Liver (tissue), 9 donors: ENCODE measurements around the gene TTC34. TPM values are rescaled to one million over a fixed set of nuclear protein-coding genes. Genes with fewer than 3 reads are reported as not detected.

Source experiments
- DNase-seq: peaks from one replicate; pipeline ENCODE4 v3.0.0-alpha.2; 2017; ENCODE audit warnings: low spot score
- H3K27ac ChIP-seq, 2 donors: one replicate each; pipeline ENCODE4 v1.7.0; 2013; ENCODE audit warnings: inconsistent platforms in 2 of 2, low read length in 2 of 2, control low read depth in 1 of 2, low read depth in 1 of 2, mild to moderate bottlenecking in 1 of 2
- H3K27me3 ChIP-seq, 4 donors: one replicate each; pipeline versions ENCODE4 v1.6.1 to v1.7.0; 2013; ENCODE audit warnings: low read length in 3 of 4, inconsistent platforms in 1 of 4, mild to moderate bottlenecking in 1 of 4, moderate library complexity in 1 of 4; ENCODE audit not compliant: control insufficient read depth in 4 of 4, insufficient read depth in 4 of 4
- H3K36me3 ChIP-seq, 4 donors: one replicate each; pipeline versions ENCODE4 v1.6.1 to v1.7.0; 2013; ENCODE audit warnings: low read length in 3 of 4, mild to moderate bottlenecking in 3 of 4, low read depth in 1 of 4, moderate library complexity in 1 of 4; ENCODE audit not compliant: control insufficient read depth in 4 of 4, insufficient read depth in 3 of 4
- H3K4me1 ChIP-seq, 4 donors: one replicate each; pipeline versions ENCODE4 v1.6.1 to v1.7.0; 2013; ENCODE audit warnings: low read length in 3 of 4, mild to moderate bottlenecking in 3 of 4, moderate library complexity in 1 of 4; ENCODE audit not compliant: control insufficient read depth in 4 of 4, insufficient read depth in 4 of 4
- H3K4me3 ChIP-seq, 3 donors: one replicate each; pipeline versions ENCODE4 v1.6.1 to v1.7.0; 2013; ENCODE audit warnings: low read length in 3 of 3, control low read depth in 1 of 3, low read depth in 1 of 3, mild to moderate bottlenecking in 1 of 3
- H3K9ac ChIP-seq, 2 donors: one replicate each; pipeline ENCODE4 v1.7.0; 2013; ENCODE audit warnings: low read length in 2 of 2, mild to moderate bottlenecking in 2 of 2, moderate library complexity in 2 of 2, control low read depth in 1 of 2, low read depth in 1 of 2
- H3K9me3 ChIP-seq, 4 donors: one replicate each; pipeline versions ENCODE4 v1.6.1 to v1.7.0; 2013; ENCODE audit warnings: low read length in 3 of 4; ENCODE audit not compliant: control insufficient read depth in 4 of 4
- ATF3 ChIP-seq: IDR thresholded peaks from 2 replicates; pipeline ENCODE4 v1.6.1; 2016; ENCODE audit warnings: antibody characterized with exemption
- EGR1 ChIP-seq, 2 donors: IDR thresholded peaks; 2 replicates each; pipeline ENCODE4 v1.6.1; 2016 to 2018; ENCODE audit warnings: antibody characterized with exemption in 2 of 2, low read depth in 2 of 2
- FOXA1 ChIP-seq: IDR thresholded peaks from 2 replicates; pipeline ENCODE4 v1.6.1; 2016; ENCODE audit warnings: antibody characterized with exemption
- FOXA2 ChIP-seq: IDR thresholded peaks from 2 replicates; pipeline ENCODE4 v1.6.1; 2016; ENCODE audit warnings: antibody characterized with exemption
- GABPA ChIP-seq, 2 donors: IDR thresholded peaks in 1 of 2; conservative IDR thresholded peaks in 1 of 2; 2 replicates each; pipeline ENCODE4 v1.6.1; 2016; ENCODE audit warnings: antibody characterized with exemption in 2 of 2, mild to moderate bottlenecking in 1 of 2, moderate library complexity in 1 of 2
- HNF4G ChIP-seq: IDR thresholded peaks from 2 replicates; pipeline ENCODE4 v1.6.1; 2016; ENCODE audit warnings: antibody characterized with exemption
- JUND ChIP-seq, 2 donors: IDR thresholded peaks; 2 replicates each; pipeline ENCODE4 v1.6.1; 2016; ENCODE audit warnings: antibody characterized with exemption in 2 of 2
- NR2F2 ChIP-seq: IDR thresholded peaks from 2 replicates; pipeline ENCODE4 v1.6.1; 2016; ENCODE audit warnings: antibody characterized with exemption
- RAD21 ChIP-seq, 2 donors: IDR thresholded peaks; 2 replicates each; pipeline ENCODE4 v1.6.1; 2016; ENCODE audit warnings: antibody characterized with exemption in 2 of 2, mild to moderate bottlenecking in 2 of 2
- REST ChIP-seq: IDR thresholded peaks from 2 replicates; pipeline ENCODE4 v1.6.1; 2016; ENCODE audit warnings: antibody characterized with exemption, mild to moderate bottlenecking
- RXRA ChIP-seq, 2 donors: IDR thresholded peaks; 2 replicates each; pipeline ENCODE4 v1.6.1; 2017 to 2018; ENCODE audit warnings: antibody characterized with exemption in 2 of 2, mild to moderate bottlenecking in 1 of 2
- SP1 ChIP-seq: IDR thresholded peaks from 2 replicates; pipeline ENCODE4 v1.6.1; 2018; ENCODE audit warnings: antibody characterized with exemption, mild to moderate bottlenecking
- TAF1 ChIP-seq: conservative IDR thresholded peaks from 2 replicates; pipeline ENCODE4 v1.6.1; 2016; ENCODE audit warnings: antibody characterized with exemption, mild to moderate bottlenecking
- YY1 ChIP-seq: IDR thresholded peaks from 2 replicates; pipeline ENCODE4 v1.6.1; 2016; ENCODE audit warnings: antibody characterized with exemption, mild to moderate bottlenecking
- ZBTB33 ChIP-seq: IDR thresholded peaks from 2 replicates; pipeline ENCODE4 v1.6.1; 2016; ENCODE audit warnings: antibody characterized with exemption
- WGBS: extraction: QIAGEN DNeasy Blood & Tissue Kit; methylation state at CpG from one replicate; pipeline ENCODE4 v1.1.7; 2013; 5-methylcytosine and 5-hydroxymethylcytosine counted together
- polyA plus RNA-seq, 2 donors: library from polyadenylated mRNA; stranded (reverse) in 1 of 2; unstranded in 1 of 2; fragments of 200-250 nt in 1 of 2; fragments of >200 nt in 1 of 2; fragmentation: Nextera tagmentation in 1 of 2; extraction: Ambion mirVana in 1 of 2; gene quantifications; one replicate each; pipeline versions ENCODE4 v1.2.1 to v1.2.3, GENCODE V29; 2013 to 2015
- total RNA-seq, 2 donors: library from RNA; depleted of rRNA; stranded (reverse); fragments of >200 nt; gene quantifications; one replicate each; pipeline ENCODE4 v1.2.3, GENCODE V29; 2014
- TF ChIP-seq, protein P1 (sequence below): fragments of 150-350 bp; IDR thresholded peaks from 2 replicates; pipeline ENCODE4 v1.5.1; 2017; ENCODE audit warnings: improper control_type of control experiment, low read depth, low read length; ENCODE audit not compliant: missing input control
- donor health status: healthy.
- donor health status: healthy.
- donor health status: healthy.
- donor health status: healthy.
- donor health status: healthy.

TTC34 gene
- total and polyA plus RNA-seq, 4 donors: 0.01 to 0.25 (median 0.08) TPM; not detected in 1

DNA sequence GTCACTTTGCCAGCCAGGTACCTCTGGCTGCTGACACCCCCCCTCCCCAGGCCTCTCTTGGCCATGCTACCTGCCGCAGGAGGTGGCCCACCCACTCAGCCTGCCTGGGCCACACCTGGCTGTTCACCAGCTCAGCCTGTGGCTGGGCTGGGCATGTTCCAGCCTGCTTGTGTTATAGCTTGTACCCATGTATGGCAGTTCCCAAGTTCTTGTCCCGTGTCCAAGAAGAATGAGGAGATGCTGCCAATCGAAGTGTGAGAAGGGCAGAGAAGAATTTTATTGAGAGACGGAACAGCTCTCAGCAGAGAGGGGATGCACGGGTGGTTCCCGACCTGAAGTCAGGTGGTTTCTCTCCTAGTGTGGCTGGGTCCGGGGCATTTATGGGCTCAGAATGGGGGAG lies 164.8 kb downstream of the TTC34 start (continued):
- no peak for TF ChIP-seq REST
- TF ChIP-seq HNF4G: no peak
- TF ChIP-seq ATF3: no peak
- TF ChIP-seq TAF1: no peak
- TF ChIP-seq YY1: no peak
- no peak for TF ChIP-seq NR2F2
- no peak for TF ChIP-seq RAD21 (IDR thresholded peaks at IDR 0.05)

DNA sequence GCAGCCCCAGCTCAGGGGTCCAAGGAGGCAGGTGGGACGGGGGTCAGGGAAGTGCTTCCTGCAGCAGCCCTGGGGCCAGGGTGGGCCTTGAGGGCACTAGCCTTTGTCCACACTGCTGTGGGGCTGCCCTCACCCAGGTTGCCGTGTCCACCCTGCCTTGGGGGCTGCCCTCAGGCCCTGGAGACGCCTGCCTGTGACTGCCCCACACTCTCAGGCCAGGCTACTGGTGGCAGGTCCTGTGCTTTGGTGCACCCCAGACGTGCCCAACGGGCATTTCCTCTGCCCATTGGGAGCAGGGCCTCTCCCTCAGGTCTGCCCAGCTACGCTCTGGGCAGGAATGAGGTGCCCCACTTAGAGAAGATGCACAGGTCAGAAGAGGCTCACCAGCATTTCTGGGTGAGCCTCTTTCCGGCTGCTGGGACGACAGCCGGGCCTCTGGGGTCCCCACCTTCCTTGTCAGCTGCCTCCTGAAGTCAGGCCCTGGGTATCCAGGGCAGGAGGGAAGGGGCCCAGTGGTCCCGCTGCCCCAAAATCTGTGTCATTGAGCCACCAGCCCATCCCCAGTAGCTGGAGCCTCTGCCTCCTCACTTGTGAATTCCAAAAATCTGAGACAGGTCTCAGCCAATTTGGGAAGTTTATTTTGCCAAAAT lies 166.0 kb downstream of the TTC34 start:
- H3K36me3 ChIP-seq: no peaks in the 10 kb centered on the region
- WGBS: 85% methylated on average over 10 of the region's 10 CpGs
- no peaks in the 10 kb centered on the region for H3K4me1 ChIP-seq
- H3K9me3 ChIP-seq: peaks cover 0 to 15% (median 8%) of the 10 kb centered on the region in 4 donors
- TF ChIP-seq RXRA (IDR thresholded peaks at IDR 0.05): no peak
- TF ChIP-seq EGR1 (IDR thresholded peaks at IDR 0.05; ENCODE audit: low read depth in 2 of 2): no peak
- no peak for TF ChIP-seq NR2F2
- no peak for TF ChIP-seq FOXA2
- TF ChIP-seq SP1: no peak
- no peak for TF ChIP-seq ZBTB33
- no peak for TF ChIP-seq FOXA1
- DNase-seq: no peak
- H3K4me3 ChIP-seq: no peak overlapping the region
- no peak overlapping the region for H3K9ac ChIP-seq
- no peaks in the 10 kb centered on the region for H3K27me3 ChIP-seq
- no peak overlapping the region for H3K27ac ChIP-seq

DNA sequence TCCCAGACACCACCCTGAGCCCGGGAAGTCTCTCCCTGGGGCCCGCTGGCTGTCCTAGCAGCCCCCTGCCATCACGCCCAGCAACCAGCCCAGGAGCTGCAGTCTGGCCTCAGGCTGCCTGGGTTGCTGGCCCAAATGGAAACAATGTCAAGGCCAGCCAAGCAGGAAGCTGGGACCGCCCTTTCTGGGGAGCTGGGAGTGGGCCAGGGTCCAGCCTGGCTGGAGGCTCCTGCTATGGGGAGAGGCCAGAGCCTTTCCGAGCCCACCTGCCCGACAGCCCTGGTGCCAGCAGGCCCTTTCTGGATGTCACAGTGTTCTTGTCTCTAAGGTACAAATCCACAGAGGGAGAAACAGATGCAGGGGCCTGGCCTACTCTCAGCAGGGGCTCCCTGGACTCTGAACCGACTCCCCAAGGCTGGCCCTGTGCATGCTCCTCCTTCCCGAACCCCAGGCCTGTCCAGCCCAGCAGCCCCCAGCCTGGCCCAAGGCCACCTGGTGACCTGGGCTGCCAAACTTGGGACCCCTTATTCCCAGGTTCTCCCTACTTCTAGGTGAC lies 167.5 kb downstream of the TTC34 start:
- Histone ChIP-seq H3K9me3 (peaks cover 0 to 15% (median 8%) of the 10 kb centered on the region in 4 donors), H3K4me1 (no peaks in the 10 kb centered on the region), H3K27ac (no peak overlapping the region), H3K27me3 (no peaks in the 10 kb centered on the region), H3K4me3 (no peak overlapping the region), H3K36me3 (no peaks in the 10 kb centered on the region), H3K9ac (no peak overlapping the region)
- 72% methylated on average over 8 of the region's 8 CpGs for WGBS
- no peak for DNase-seq
- TF ChIP-seq HNF4G (no peak), FOXA1 (no peak), REST (no peak), FOXA2 (no peak), RXRA (IDR thresholded peaks at IDR 0.05) (no peak), EGR1 (IDR thresholded peaks at IDR 0.05; ENCODE audit: low read depth in 2 of 2) (no peak), ATF3 (no peak), YY1 (no peak), GABPA (IDR thresholded peaks at IDR 0.05 in 1 of 2, conservative IDR thresholded peaks at IDR 0.05 in 1 of 2) (no peak), RAD21 (IDR thresholded peaks at IDR 0.05) (no peak), JUND (IDR thresholded peaks at IDR 0.05) (no peak), TAF1 (no peak), NR2F2 (no peak), SP1 (no peak)
- TF ChIP-seq, protein P1, sequence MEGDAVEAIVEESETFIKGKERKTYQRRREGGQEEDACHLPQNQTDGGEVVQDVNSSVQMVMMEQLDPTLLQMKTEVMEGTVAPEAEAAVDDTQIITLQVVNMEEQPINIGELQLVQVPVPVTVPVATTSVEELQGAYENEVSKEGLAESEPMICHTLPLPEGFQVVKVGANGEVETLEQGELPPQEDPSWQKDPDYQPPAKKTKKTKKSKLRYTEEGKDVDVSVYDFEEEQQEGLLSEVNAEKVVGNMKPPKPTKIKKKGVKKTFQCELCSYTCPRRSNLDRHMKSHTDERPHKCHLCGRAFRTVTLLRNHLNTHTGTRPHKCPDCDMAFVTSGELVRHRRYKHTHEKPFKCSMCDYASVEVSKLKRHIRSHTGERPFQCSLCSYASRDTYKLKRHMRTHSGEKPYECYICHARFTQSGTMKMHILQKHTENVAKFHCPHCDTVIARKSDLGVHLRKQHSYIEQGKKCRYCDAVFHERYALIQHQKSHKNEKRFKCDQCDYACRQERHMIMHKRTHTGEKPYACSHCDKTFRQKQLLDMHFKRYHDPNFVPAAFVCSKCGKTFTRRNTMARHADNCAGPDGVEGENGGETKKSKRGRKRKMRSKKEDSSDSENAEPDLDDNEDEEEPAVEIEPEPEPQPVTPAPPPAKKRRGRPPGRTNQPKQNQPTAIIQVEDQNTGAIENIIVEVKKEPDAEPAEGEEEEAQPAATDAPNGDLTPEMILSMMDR: no peak
